GM12878 (cell line): ENCODE measurements around the gene APC2. TPM values are rescaled to one million over a fixed set of nuclear protein-coding genes. Genes with fewer than 3 reads are reported as not detected.
A peak's percentile ranks its signal among the peaks of the same experiment; 100 is the strongest.

Experiments
- ATAC-seq: fragments of 200-7000 bp; cut with Tn5 transposase; 3 replicates; pipeline ENCODE4 v1.9.1; 2020; ENCODE audit warnings: mild to moderate bottlenecking, moderate library complexity
- BruUV-seq: library from RNA; stranded (reverse); fragments of 400-500 nt; replicated peaks from 2 replicates; lab custom pipeline; 2021; lab: Mats Ljungman, UMichigan
- CTCF ChIA-PET: fragments of 300-600 bp; sonication (Branson Sonifier 250); formaldehyde crosslinking; extraction: SDS; loops from one replicate; lab custom pipeline; 2021; ENCODE audit warnings: inconsistent platforms; lab: Yijun Ruan, JAX
- POLR2A ChIA-PET: fragments of 350-600 bp; formaldehyde crosslinking; extraction: SDS; loops from one replicate; lab custom pipeline; 2021; ENCODE audit warnings: inconsistent platforms; lab: Charles Lee
- RAD21 ChIA-PET: fragments of 300-600 bp; sonication (Branson Sonifier 250); formaldehyde crosslinking; loops from one replicate; lab custom pipeline; 2023; ENCODE audit warnings: antibody characterized with exemption; ENCODE audit not compliant: unreplicated experiment; lab: Charles Lee
- SMC1A ChIA-PET: fragments of 300-600 bp; sonication (Branson Sonifier 250); formaldehyde crosslinking; loops from one replicate; lab custom pipeline; 2023; ENCODE audit not compliant: unreplicated experiment, uncharacterized antibody; lab: Charles Lee
- DNase-seq: peaks from one replicate; pipeline ENCODE4 v3.0.0-alpha.2; 2011; ENCODE audit warnings: low read depth, low spot score
- FAIRE-seq: peaks from 3 replicates; lab custom pipeline; 2011; peaks lifted over from hg19 to GRCh38; lab: Jason Lieb, UNC
- H2AFZ ChIP-seq: 2 replicates; pipeline ENCODE4 v1.6.0; 2011; ENCODE audit warnings: low read depth, low read length, control low read depth; ENCODE audit not compliant: control insufficient read depth
- H3K27ac ChIP-seq: 2 replicates; pipeline ENCODE4 v1.5.1; 2011; ENCODE audit warnings: control low read depth; ENCODE audit not compliant: control insufficient read depth, insufficient read depth
- H3K27me3 ChIP-seq, 2 experiments: replicated peaks in 1 of 2; 2 replicates each; pipeline versions ENCODE4 v1.6.0 to v1.6.1; 2011; ENCODE audit warnings: low read length in 1 of 2; ENCODE audit not compliant: control insufficient read depth in 2 of 2, insufficient read depth in 2 of 2
- H3K36me3 ChIP-seq, 2 experiments: 2 replicates each; pipeline ENCODE4 v1.5.1; 2011; ENCODE audit warnings: low read length in 1 of 2; ENCODE audit not compliant: control insufficient read depth in 2 of 2, insufficient read depth in 2 of 2
- H3K4me1 ChIP-seq: 2 replicates; pipeline ENCODE4 v1.6.1; 2011; ENCODE audit warnings: mild to moderate bottlenecking, low read length, moderate library complexity, mixed read lengths; ENCODE audit not compliant: control insufficient read depth, insufficient read depth
- H3K4me2 ChIP-seq: 2 replicates; pipeline ENCODE4 v1.6.0; 2011; ENCODE audit warnings: control low read depth; ENCODE audit not compliant: control insufficient read depth, insufficient read depth
- H3K4me3 ChIP-seq: fragments of 200-600 bp; sonication (generic); 2 replicates; pipeline ENCODE4 v1.5.1; 2016
- H3K79me2 ChIP-seq: 2 replicates; pipeline ENCODE4 v1.6.0; 2011; ENCODE audit warnings: low read length; ENCODE audit not compliant: control insufficient read depth, insufficient read depth
- H3K9ac ChIP-seq: 2 replicates; pipeline ENCODE4 v1.8.0; 2011; ENCODE audit warnings: low read length, control low read depth, mixed read lengths; ENCODE audit not compliant: control insufficient read depth, insufficient read depth
- H3K9me3 ChIP-seq: replicated peaks from 3 replicates; pipeline ENCODE4 v1.5.1; 2011; ENCODE audit warnings: mild to moderate bottlenecking, low read length; ENCODE audit not compliant: control insufficient read depth, insufficient read depth
- H4K20me1 ChIP-seq: 2 replicates; pipeline ENCODE4 v1.6.0; 2011; ENCODE audit not compliant: control insufficient read depth, insufficient read depth
- CEBPB ChIP-seq, 2 experiments: fragments of 150-350 bp in 1 of 2; IDR thresholded peaks; 2 replicates each; pipeline ENCODE4 v1.6.1; 2012 to 2014; ENCODE audit warnings: low read depth in 2 of 2, low read length in 2 of 2, borderline replicate concordance in 1 of 2, inconsistent platforms in 1 of 2
- CREM ChIP-seq: IDR thresholded peaks from 2 replicates; pipeline ENCODE4 v1.6.1; 2014; ENCODE audit warnings: antibody characterized with exemption, low read depth
- CTCF ChIP-seq, 3 experiments: IDR thresholded peaks in 2 of 3; conservative IDR thresholded peaks in 1 of 3; 2 replicates each; pipeline ENCODE4 v1.5.1; 2011; ENCODE audit warnings: low read depth in 3 of 3, low read length in 3 of 3, mild to moderate bottlenecking in 3 of 3, control low read depth in 2 of 3, moderate library complexity in 2 of 3, inconsistent platforms in 1 of 3, mixed read lengths in 1 of 3; ENCODE audit not compliant: control insufficient read depth in 2 of 3, insufficient read depth in 1 of 3; ENCODE audit errors: extremely low read depth in 1 of 3
- EGR1 ChIP-seq, 2 experiments: IDR thresholded peaks; 1 replicate in 1 of 2; 2 replicates in 1 of 2; pipeline ENCODE4 v1.6.1; 2011 to 2012; ENCODE audit warnings: low read depth in 2 of 2, low read length in 2 of 2, borderline replicate concordance in 1 of 2, mild to moderate bottlenecking in 1 of 2, moderate library complexity in 1 of 2
- FOS ChIP-seq: IDR thresholded peaks from 3 replicates; pipeline ENCODE4 v1.6.1; 2011; ENCODE audit warnings: borderline replicate concordance; ENCODE audit not compliant: insufficient read length; ENCODE audit errors: extremely low read depth
- IRF4 ChIP-seq: IDR thresholded peaks from 2 replicates; pipeline ENCODE4 v1.6.1; 2011; ENCODE audit warnings: low read depth, low read length
- JUND ChIP-seq: IDR thresholded peaks from 2 replicates; pipeline ENCODE4 v1.6.1; 2012; ENCODE audit warnings: low read depth, mild to moderate bottlenecking, low read length, improper control_type of control experiment, moderate library complexity
- LARP7 ChIP-seq: fragments of 450-650 bp; IDR thresholded peaks from 2 replicates; pipeline ENCODE4 v1.6.1; 2017; ENCODE audit warnings: mild to moderate bottlenecking
- MTA3 ChIP-seq: IDR thresholded peaks from 2 replicates; pipeline ENCODE4 v1.6.1; 2012; ENCODE audit warnings: low read length, inconsistent platforms, borderline replicate concordance
- NFIC ChIP-seq: IDR thresholded peaks from 2 replicates; pipeline ENCODE4 v1.6.1; 2012; ENCODE audit warnings: low read depth, mild to moderate bottlenecking, inconsistent platforms, low read length, moderate library complexity
- NFYB ChIP-seq: IDR thresholded peaks from 2 replicates; pipeline ENCODE4 v1.6.1; 2011; ENCODE audit warnings: low read depth, mild to moderate bottlenecking, low read length, improper control_type of control experiment, moderate library complexity; ENCODE audit not compliant: insufficient read depth
- PKNOX1 ChIP-seq: fragments of 450-650 bp; IDR thresholded peaks from 2 replicates; pipeline ENCODE4 v1.6.1; 2016; ENCODE audit warnings: mild to moderate bottlenecking
- POLR2A ChIP-seq: IDR thresholded peaks from 2 replicates; pipeline ENCODE4 v1.6.1; 2011; ENCODE audit warnings: low read depth, mild to moderate bottlenecking, low read length
- SREBF2 ChIP-seq: IDR thresholded peaks from 2 replicates; pipeline ENCODE4 v1.6.1; 2012; ENCODE audit warnings: mild to moderate bottlenecking, low read length
- STAT3 ChIP-seq: IDR thresholded peaks from 2 replicates; pipeline ENCODE4 v1.6.1; 2011; ENCODE audit warnings: low read depth, low read length, improper control_type of control experiment
- ZBED1 ChIP-seq: IDR thresholded peaks from 2 replicates; pipeline ENCODE4 v1.6.1; 2016; ENCODE audit warnings: borderline replicate concordance
- WGBS: methylation state at CpG from one replicate; pipeline ENCODE4 v1.1.6; 2016; ENCODE audit warnings: low lambda C conversion rate; ENCODE audit not compliant: insufficient replicate concordance, insufficient coverage; ENCODE audit errors: missing lambda C conversion rate; 5-methylcytosine and 5-hydroxymethylcytosine counted together
- in situ Hi-C: fragments of 300-500 bp; cut with MboI; formaldehyde crosslinking; loops from 9 replicates; pipeline ENCODE4 v1.14.3; 2018; ENCODE audit warnings: mixed read lengths
- intact Hi-C: fragments of 100-400 bp; cut with micrococcal nuclease; formaldehyde crosslinking; loops from one replicate; pipeline ENCODE4 v1.14.2; 2022; ENCODE audit not compliant: unreplicated experiment
- polyA plus RNA-seq, 11 experiments: library from polyadenylated mRNA; depleted of rRNA in 4 of 11; unstranded in 6 of 11; stranded (reverse) in 5 of 11; fragments of >200 nt; fragmentation: Nextera tagmentation in 4 of 11; fragmentation: Illumina TruSeq in 1 of 11; extraction: Ambion mirVana in 4 of 11; extraction: Trizol in 1 of 11; gene quantifications; 1 replicate in 1 of 11; 2 replicates in 10 of 11; pipeline versions ENCODE4 v1.2.1 to v1.2.3, GENCODE V29; 2011 to 2016; ENCODE audit warnings: inconsistent platforms in 2 of 11, missing spikeins in 2 of 11, low read depth in 1 of 11
- total RNA-seq, 4 experiments: library from RNA; depleted of rRNA in 3 of 4; stranded (reverse); fragments of >200 nt in 3 of 4; fragmentation: Illumina TruSeq in 1 of 4; extraction: Trizol in 1 of 4; gene quantifications; 2 replicates each; pipeline versions ENCODE4 v1.2.1 to v1.2.3, GENCODE V29; 2013 to 2021

The APC2 gene
- total and polyA plus RNA-seq, 10 of the 15 experiments (the other 5 are each of a cell fraction or from before 2014, with no cell fraction given) = under 0.01 to 0.73 (median 0.04) TPM; not detected in 5

GRCh38 chr19:1428738-1429391, 21.1 kb upstream of the APC2 start:
- CTCF ChIA-PET = no interaction called here
- no peak for FAIRE-seq
- POLR2A ChIA-PET = no interaction called here

GRCh38 chr19:1429750-1430149, 20.2 kb upstream of the APC2 start:
- DNase-seq (no peak), FAIRE-seq (no peak), ATAC-seq (no peak)
- H3K9me3 ChIP-seq = no peaks in the 10 kb centered on the region
- 99% methylated on average over 14 of the region's 14 CpGs for WGBS
- peaks cover 15 to 53% of the 10 kb centered on the region in 2 experiments for H3K36me3 ChIP-seq
- RAD21 ChIA-PET = no interaction called here
- intact Hi-C loops = no loop called here
- H3K4me3 ChIP-seq = no peak overlapping the region
- no peaks in the 10 kb centered on the region for H4K20me1 ChIP-seq
- no peaks in the 10 kb centered on the region for H3K79me2 ChIP-seq
- no peak overlapping the region for H3K27ac ChIP-seq
- H3K4me2 ChIP-seq = no peak overlapping the region
- SMC1A ChIA-PET = no interaction called here
- CTCF ChIA-PET = no interaction called here
- in situ Hi-C loops = no loop called here
- POLR2A ChIA-PET = interaction anchor here (0.7 kb wide), 1 partner anchor 149 kb away, joined by 4 read pairs; no protein-coding TSS in a partner anchor
- no peak overlapping the region for H2AFZ ChIP-seq
- BruUV-seq = no TSS peak
- no peaks in the 10 kb centered on the region for H3K4me1 ChIP-seq
- H3K9ac ChIP-seq = no peak overlapping the region
- H3K27me3 ChIP-seq = no peaks in the 10 kb centered on the region
- TF ChIP-seq IRF4 = no peak
- no peak for TF ChIP-seq SREBF2
- TF ChIP-seq CREM = no peak
- no peak for TF ChIP-seq ZBED1
- TF ChIP-seq PKNOX1 = no peak
- TF ChIP-seq CTCF (IDR thresholded peaks at IDR 0.05 in 2 of 3, conservative IDR thresholded peaks at IDR 0.05 in 1 of 3; ENCODE audit: control insufficient read depth in 2 of 3, extremely low read depth in 1 of 3, insufficient read depth in 1 of 3, low read depth in 3 of 3, low read length in 3 of 3) = no peak
- TF ChIP-seq EGR1 (IDR thresholded peaks at IDR 0.05; ENCODE audit: borderline replicate concordance in 1 of 2, low read depth in 2 of 2, low read length in 2 of 2) = no peak
- no peak for TF ChIP-seq STAT3
- no peak for TF ChIP-seq NFIC
- TF ChIP-seq FOS = no peak
- no peak for TF ChIP-seq CEBPB (IDR thresholded peaks at IDR 0.05; ENCODE audit: borderline replicate concordance in 1 of 2, low read depth in 2 of 2, low read length in 2 of 2)
- TF ChIP-seq JUND = no peak
- TF ChIP-seq NFYB = no peak
- no peak for TF ChIP-seq MTA3

More at GRCh38 chr19:1428738-1429391, 21.1 kb upstream of the APC2 start:
- SMC1A ChIA-PET = no interaction called here
- H3K4me1 ChIP-seq = no peaks in the 10 kb centered on the region
- H3K4me2 ChIP-seq = no peak overlapping the region
- RAD21 ChIA-PET = no interaction called here
- no TSS peak for BruUV-seq
- no peak overlapping the region for H3K9ac ChIP-seq
- TF ChIP-seq LARP7 = no peak
- peak; percentile 42 for TF ChIP-seq POLR2A
- TF ChIP-seq, all 136 proteins: peak for 1
- Histone ChIP-seq H3K36me3 (peaks cover 15 to 57% of the 10 kb centered on the region in 2 experiments), H3K9me3 (no peaks in the 10 kb centered on the region), H3K27me3 (no peaks in the 10 kb centered on the region), H3K27ac (no peak overlapping the region), H3K79me2 (no peaks in the 10 kb centered on the region), H4K20me1 (no peaks in the 10 kb centered on the region), H2AFZ (no peak overlapping the region), H3K4me3 (no peak overlapping the region)
- no peak for DNase-seq
- 95% methylated on average over 41 of the region's 41 CpGs for WGBS
- in situ Hi-C loops (no loop called here), intact Hi-C loops (no loop called here)
- ATAC-seq = no peak
